HG03097 (cell line): ENCODE measurements around the gene PADI3.

Experiments used
- ATAC-seq: cut with Tn5 transposase; IDR thresholded peaks from one replicate; pipeline ENCODE4 v1.9.1; 2021; ENCODE audit not compliant: unreplicated experiment, low FRiP score

The PADI3 gene

DNA sequence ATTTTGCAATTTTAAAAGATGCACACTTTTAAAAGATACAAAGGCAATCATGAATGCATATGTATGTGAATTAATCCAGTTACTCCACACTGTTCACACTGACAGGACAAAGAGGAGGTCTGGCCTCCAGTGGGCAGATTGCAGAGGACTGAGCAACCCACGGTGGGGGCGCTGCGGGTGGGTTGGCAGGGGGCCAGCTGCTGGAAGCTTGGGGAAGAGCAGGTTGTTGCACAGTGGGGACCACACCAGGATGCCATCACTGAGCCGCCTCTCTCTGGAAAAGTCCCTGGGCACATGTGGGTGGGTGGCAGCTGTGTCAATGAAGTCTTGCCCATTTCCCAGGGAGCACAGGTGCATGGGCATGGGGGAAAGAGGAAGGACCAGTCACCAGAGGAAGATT lies 46.4 kb downstream of the PADI3 start:
- no peak for ATAC-seq

DNA sequence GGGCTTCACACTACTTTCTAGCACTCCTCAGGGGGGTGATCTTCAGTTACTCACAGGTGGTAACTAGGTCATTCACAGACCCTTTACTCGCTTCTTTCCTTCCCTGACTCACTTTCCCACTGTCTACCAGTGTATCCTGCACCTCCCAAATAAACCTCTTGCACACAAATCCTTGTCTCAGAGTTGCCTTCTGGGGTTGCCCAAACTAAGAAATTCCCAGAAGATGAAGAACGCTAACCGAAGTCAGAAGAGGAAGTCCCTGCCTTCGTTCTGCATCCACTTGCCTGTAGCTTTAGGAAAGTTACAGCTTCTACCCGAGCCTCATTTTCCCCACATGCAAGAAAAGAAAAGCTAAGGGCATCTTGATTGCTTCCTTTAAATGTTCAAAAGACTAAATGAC lies 47.2 kb downstream of the PADI3 start:
- ATAC-seq = no peak

GRCh38 chr1:17297991-17298390 lies 49.1 kb downstream of the PADI3 start:
- ATAC-seq = no peak

- no peak for ATAC-seq
Measured at GRCh38 chr1:17301767-17302166, 52.9 kb downstream of the PADI3 start.

DNA sequence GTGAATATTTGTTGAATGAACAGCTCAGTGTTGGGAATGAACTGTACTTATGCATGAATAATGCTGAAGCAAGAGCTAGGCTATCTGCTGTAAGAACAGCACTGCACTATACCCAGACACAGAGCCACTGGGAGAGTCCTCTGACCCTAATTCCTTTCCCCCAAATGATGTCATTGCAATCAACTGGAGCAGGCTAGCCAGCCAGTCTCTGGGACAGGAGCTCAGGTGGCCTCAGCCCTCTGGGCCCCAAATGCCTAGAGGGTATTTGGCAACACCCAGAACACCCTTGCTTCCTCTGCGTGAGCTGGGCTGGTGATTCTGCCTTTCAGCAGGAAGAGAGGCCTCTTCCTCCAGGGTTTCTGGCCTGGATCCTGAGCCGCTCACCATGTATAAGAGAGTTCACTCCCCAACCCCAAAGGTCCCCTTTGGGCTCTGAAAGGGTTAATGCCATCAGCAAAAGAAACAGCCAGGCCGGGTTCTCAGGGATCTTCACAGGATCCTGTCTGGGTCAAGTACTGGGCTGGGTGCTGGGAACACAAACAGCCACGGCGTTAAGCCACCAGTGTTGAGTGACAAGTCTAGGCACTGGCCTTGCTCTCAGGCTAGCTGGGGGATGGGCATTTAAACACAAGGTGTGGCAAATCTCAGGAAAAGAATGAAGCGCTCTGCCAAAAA lies 55.4 kb downstream of the PADI3 start:
- ATAC-seq = no peak

DNA sequence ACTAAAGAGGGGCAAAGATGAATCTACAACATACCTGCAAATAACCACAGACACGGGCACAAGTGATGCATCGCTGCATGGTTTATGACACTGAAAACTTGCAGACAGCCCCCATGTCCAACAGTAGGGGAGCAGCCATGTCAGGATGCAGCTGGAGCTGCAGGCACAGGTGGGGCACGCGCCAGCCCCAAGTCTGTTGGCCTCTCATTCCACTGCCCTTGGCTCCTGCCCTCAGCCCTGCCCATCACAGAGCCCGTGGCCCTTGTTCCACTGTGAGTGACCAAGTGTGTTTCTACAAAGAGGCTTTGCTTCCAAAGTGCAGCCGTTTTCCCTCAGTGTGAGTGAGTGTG lies 55.9 kb downstream of the PADI3 start:
- no peak for ATAC-seq

DNA sequence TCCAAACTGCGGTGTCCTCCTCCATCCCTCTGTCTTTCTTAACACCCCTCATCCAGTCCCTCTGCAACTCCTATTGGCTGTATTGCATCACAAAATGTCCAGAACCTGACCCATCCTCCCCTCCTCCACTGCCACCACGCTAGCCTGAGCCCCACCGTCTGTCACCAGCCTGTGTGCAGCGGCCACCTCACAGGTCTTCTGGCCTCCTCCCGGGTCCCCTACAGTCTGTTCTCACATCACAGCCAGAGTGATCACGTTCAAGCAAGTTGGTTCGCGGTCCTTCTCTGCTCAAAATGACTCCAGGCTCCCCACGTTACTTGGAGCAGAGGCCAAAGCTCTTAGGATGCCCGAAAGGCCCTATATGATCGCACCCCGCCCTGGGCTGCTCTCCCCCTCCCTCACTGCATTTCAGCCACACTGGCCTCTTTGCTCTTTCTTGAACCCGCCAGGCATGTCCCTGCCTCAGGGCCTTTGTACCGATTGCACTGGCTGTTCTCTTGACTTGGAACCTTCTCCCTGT lies 56.7 kb downstream of the PADI3 start:
- no peak for ATAC-seq

- ATAC-seq = no peak
Measured at GRCh38 chr1:17306407-17306806, 57.5 kb downstream of the PADI3 start.

DNA sequence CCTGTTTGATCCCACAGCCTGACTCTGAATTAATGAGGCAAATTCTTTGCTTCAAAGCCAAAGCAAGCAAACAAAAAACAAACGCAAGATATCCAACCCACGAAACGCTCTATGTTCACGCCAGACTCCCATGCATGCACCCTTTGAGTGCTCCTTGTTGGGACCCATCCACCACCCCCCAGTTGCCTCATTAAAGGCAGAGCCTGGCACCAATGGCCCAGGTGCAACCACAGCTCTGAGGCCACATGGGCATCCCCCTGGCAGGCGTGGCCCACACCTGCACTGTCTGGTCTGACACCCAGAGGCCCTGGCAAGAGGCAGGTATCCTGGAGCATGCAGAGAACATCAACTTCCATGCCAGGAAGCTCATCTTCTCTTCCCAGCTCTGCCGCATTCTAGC lies 58.0 kb downstream of the PADI3 start:
- ATAC-seq = no peak

DNA sequence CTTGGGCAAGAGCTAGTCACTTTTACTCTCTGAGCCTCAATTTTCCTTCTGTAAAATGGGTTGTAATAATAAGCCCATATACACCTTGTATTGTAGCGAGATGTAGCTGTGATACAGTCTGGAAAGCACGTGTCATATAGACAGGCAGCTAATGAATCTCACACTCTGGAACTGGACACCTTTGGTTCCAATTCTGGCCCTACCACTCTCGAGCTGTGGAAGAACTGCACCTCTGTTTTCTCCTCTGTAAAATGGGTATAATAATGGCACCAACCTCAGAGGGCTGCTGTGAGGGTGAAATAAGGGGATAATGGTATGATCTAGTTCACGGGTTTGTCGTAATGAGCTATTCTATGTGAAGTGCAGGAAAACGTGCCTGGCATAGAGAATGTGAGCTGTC lies 58.4 kb downstream of the PADI3 start:
- no peak for ATAC-seq

DNA sequence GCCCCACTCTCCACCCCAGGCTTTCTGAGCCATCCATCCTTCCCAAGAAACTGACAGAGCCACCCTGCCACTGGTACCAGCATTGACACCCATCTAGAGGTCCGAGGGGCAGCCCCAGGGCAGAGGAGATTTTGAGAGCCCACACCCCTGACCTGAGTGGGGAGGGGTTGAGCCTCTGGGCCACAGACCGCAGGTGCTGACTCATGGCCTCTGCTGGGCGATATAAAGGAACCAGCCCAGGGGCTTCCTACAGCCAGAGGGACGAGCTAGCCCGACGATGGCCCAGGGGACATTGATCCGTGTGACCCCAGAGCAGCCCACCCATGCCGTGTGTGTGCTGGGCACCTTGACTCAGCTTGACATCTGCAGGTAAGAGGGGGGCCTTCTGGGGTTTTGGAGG lies 59.0 kb downstream of the PADI3 start, which contains the start of gene PADI4:
TSS of gene PADI4 (plus strand) at position 252 of the 400 bp plus-strand sequence. CDS start at position 278, 26 bp downstream.
- ATAC-seq = no peak

- no peak for ATAC-seq
Measured at GRCh38 chr1:17308593-17308992, 59.7 kb downstream of the PADI3 start.

- ATAC-seq = no peak
Measured at GRCh38 chr1:17309426-17310067, 60.6 kb downstream of the PADI3 start.

- ATAC-seq = no peak
Measured at GRCh38 chr1:17310068-17310640, 61.3 kb downstream of the PADI3 start.

DNA sequence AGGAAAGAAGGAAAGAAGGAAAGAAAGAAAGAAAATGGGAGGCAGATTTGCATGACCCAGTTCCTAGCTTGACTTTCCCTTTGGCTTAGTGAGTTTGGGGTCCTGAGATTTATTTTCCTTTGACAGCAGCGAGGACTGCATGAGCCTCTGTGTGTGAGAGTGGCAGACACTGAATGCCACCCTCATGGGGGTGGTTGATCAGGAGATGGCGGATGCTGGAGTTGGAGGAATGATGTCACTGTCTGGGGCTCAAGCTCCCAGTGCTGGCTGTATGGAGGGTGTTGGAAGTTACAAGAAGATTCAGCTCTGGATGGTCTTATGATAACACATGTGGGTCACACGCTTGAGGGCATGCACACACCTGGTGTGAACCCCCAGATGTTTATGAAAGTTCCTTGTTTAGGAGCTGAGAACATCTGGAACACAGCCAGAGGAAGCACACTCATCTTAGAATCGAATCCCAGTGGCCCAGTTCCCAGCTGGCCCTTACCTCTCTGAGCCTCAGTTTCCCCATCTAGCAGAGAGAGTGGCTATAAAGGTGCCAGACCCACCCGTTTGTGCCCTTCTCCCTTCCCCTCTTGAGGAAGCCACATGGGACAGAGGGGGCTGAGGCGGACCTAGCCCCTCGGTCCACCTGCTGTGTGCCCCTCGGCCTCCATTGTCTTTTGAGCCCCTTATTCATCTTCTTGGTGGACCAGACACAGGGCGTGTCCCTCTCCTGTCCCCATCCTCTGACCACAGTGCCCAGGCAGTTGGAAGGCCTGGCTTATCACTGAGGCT lies 64.8 kb downstream of the PADI3 start:
- no peak for ATAC-seq

DNA sequence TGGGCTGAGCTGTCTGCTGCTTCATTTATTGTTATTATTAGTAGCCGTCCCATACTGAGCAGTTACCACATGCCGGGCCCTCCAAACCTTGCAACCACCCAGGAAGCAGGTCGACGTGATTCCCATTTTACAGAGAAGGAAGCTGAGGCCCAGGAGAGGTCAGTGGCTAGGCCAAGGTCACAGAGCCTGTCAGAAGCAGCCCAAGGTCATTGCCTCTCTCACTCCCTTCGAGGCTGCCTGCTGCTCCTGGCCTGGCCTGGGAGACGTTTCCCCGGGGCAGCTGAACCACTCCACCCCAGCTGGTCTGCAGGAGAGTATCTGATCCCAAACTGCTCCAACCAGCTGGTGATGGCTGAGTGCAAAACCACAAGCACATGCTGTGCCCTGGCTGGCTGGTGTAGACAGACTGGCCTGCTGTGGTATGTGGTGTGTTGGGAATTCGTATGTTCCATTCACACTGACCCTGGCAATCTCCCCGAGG lies 65.6 kb downstream of the PADI3 start:
- ATAC-seq = no peak

- ATAC-seq = no peak
Measured at GRCh38 chr1:17315542-17316130, 66.7 kb downstream of the PADI3 start.

GRCh38 chr1:17316704-17317103 lies 67.8 kb downstream of the PADI3 start:
- no peak for ATAC-seq

GRCh38 chr1:17318262-17318661 lies 69.4 kb downstream of the PADI3 start:
- ATAC-seq = no peak

GRCh38 chr1:17319561-17320350 lies 70.9 kb downstream of the PADI3 start:
- ATAC-seq = no peak
